Trophoblast cell (in vitro differentiated cells and primary cell): ENCODE data around the gene GCSAML.

Experiments
- DNase-seq, 2 donors: peaks; one replicate each; pipeline ENCODE4 v3.0.0-alpha.2; 2016
- H2AFZ ChIP-seq: 2 replicates; pipeline ENCODE4 v1.6.1; 2013; ENCODE audit warnings: low read length, moderate library complexity, mild to moderate bottlenecking; ENCODE audit not compliant: insufficient read depth, poor library complexity
- H2AK5ac ChIP-seq: 2 replicates; pipeline ENCODE4 v1.6.1; 2013; ENCODE audit warnings: mild to moderate bottlenecking, low read length
- H2BK120ac ChIP-seq: 2 replicates; pipeline ENCODE4 v1.6.1; 2013; ENCODE audit warnings: low read length, mild to moderate bottlenecking, moderate library complexity; ENCODE audit not compliant: insufficient read depth, poor library complexity
- H2BK12ac ChIP-seq: 2 replicates; pipeline ENCODE4 v1.6.1; 2013; ENCODE audit warnings: mild to moderate bottlenecking, low read length, moderate library complexity
- H2BK5ac ChIP-seq: 2 replicates; pipeline ENCODE4 v1.6.1; 2013; ENCODE audit warnings: low read length, low read depth, moderate library complexity, mild to moderate bottlenecking; ENCODE audit not compliant: poor library complexity
- H3K14ac ChIP-seq: 2 replicates; pipeline ENCODE4 v1.6.1; 2013; ENCODE audit warnings: mild to moderate bottlenecking, low read length
- H3K18ac ChIP-seq: 2 replicates; pipeline ENCODE4 v1.6.1; 2013; ENCODE audit warnings: mild to moderate bottlenecking, low read length
- H3K23ac ChIP-seq: 2 replicates; pipeline ENCODE4 v1.6.1; 2013; ENCODE audit warnings: low read length
- H3K27ac ChIP-seq: 2 replicates; pipeline ENCODE4 v1.5.1; 2013; ENCODE audit warnings: low read depth, mild to moderate bottlenecking, inconsistent platforms, low read length, moderate library complexity
- H3K27me3 ChIP-seq: 2 replicates; pipeline ENCODE4 v1.6.1; 2013; ENCODE audit warnings: inconsistent platforms, mild to moderate bottlenecking, low read length, moderate library complexity; ENCODE audit not compliant: insufficient read depth
- H3K36me3 ChIP-seq, 2 experiments: 1 replicate in 1 of 2; 2 replicates in 1 of 2; pipeline ENCODE4 v1.6.1; 2013; ENCODE audit warnings: low read length in 2 of 2, mild to moderate bottlenecking in 2 of 2, moderate library complexity in 1 of 2; ENCODE audit not compliant: insufficient read depth in 2 of 2, control insufficient read depth in 1 of 2
- H3K4ac ChIP-seq: 2 replicates; pipeline ENCODE4 v1.6.1; 2013; ENCODE audit warnings: low read depth, mild to moderate bottlenecking, low read length, moderate library complexity
- H3K4me1 ChIP-seq, 2 experiments: 1 replicate in 1 of 2; 2 replicates in 1 of 2; pipeline ENCODE4 v1.6.1; 2013; ENCODE audit warnings: low read length in 2 of 2, mild to moderate bottlenecking in 2 of 2, moderate library complexity in 1 of 2; ENCODE audit not compliant: insufficient read depth in 2 of 2, control insufficient read depth in 1 of 2
- H3K4me2 ChIP-seq: 2 replicates; pipeline ENCODE4 v1.6.1; 2013; ENCODE audit warnings: inconsistent platforms, mild to moderate bottlenecking, low read length, moderate library complexity
- H3K4me3 ChIP-seq: 2 replicates; pipeline ENCODE4 v1.5.1; 2013; ENCODE audit warnings: mild to moderate bottlenecking, low read depth, low read length, inconsistent platforms
- H3K79me1 ChIP-seq: one replicate; pipeline ENCODE4 v1.6.1; 2013; ENCODE audit warnings: low read length
- H3K79me2 ChIP-seq: 2 replicates; pipeline ENCODE4 v1.6.1; 2013; ENCODE audit warnings: low read length, mild to moderate bottlenecking; ENCODE audit not compliant: control insufficient read depth, insufficient read depth, poor library complexity
- H3K9ac ChIP-seq: 2 replicates; pipeline ENCODE4 v1.6.1; 2013; ENCODE audit warnings: mild to moderate bottlenecking, low read length
- H3K9me3 ChIP-seq: 2 replicates; pipeline ENCODE4 v1.6.1; 2013; ENCODE audit warnings: low read depth, mild to moderate bottlenecking, control low read depth, inconsistent platforms, low read length; ENCODE audit not compliant: insufficient read depth
- H4K12ac ChIP-seq: 2 replicates; pipeline ENCODE4 v1.6.1; 2013; ENCODE audit warnings: low read depth, mild to moderate bottlenecking, low read length, moderate library complexity
- H4K8ac ChIP-seq: 2 replicates; pipeline ENCODE4 v1.6.1; 2013; ENCODE audit warnings: low read depth, mild to moderate bottlenecking, low read length, moderate library complexity
- H4K91ac ChIP-seq: one replicate; pipeline ENCODE4 v1.6.1; 2013; ENCODE audit warnings: low read depth, mild to moderate bottlenecking, low read length, moderate library complexity
- WGBS: extraction: QIAGEN DNeasy Blood & Tissue Kit; methylation state at CpG from one replicate; pipeline ENCODE4 v1.1.7; 2013; ENCODE audit warnings: missing lambda C conversion rate; ENCODE audit not compliant: insufficient read length, insufficient coverage; ENCODE audit errors: extremely low coverage; 5-methylcytosine and 5-hydroxymethylcytosine counted together

GCSAML gene

DNA sequence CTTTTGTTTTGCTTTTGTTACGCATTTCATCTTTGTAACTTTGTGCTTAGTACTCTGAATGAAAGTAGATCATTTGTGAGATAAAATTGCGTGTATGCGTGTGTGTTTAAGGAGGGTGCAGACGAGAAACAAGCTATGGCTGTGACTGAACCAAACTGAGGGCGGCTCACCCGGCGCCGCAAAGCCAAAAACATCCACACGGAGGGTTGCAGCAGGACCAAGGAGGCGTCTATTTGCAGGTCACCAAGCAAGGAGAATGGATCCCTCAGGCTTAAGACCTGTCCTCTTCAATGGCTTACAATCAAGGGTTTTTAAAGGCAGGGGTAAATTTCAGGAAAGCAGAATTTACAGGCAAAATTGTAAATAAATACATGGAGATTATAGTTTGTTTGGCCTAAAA, 12.8 kb downstream of the GCSAML start:
- WGBS, result no CpG with 5 or more reads among the region's 10 CpGs

DNA sequence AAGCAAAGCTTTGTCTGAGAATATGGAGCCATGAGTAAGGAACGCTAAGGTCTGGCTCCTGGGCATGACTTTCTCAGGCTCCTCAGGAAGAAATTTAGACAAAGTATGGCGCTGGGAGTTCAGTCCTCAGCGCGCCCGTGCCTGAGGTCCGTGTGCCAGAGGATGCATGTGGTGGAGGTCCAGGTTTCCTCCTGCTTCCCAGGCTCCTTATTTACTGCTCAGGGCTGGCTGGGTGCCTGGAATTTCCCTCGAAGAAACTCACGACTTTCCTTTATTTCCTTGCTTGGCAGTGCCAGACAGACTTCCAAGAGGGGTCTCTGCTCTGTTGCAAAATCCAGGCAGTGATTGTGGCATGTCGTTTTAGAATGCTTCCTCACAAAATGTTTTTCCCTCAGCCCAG, 13.3 kb downstream of the GCSAML start:
- H2BK12ac ChIP-seq, result peak overlapping the region; percentile 99
- H3K23ac ChIP-seq, result peak overlapping the region; percentile 56
- DNase-seq, result no peak
- no peaks in the 10 kb centered on the region for H3K27me3 ChIP-seq
- H3K9ac ChIP-seq, result no peak overlapping the region
- H3K36me3 ChIP-seq, result no peaks in the 10 kb centered on the region
- peak overlapping the region; percentile 82 for H4K91ac ChIP-seq
- H2AK5ac ChIP-seq, result peak overlapping the region; percentile 7
- H4K12ac ChIP-seq, result no peak overlapping the region
- H3K79me2 ChIP-seq, result no peaks in the 10 kb centered on the region
- no peak overlapping the region for H3K4me2 ChIP-seq
- peak overlapping the region; percentile 56 for H4K8ac ChIP-seq
- H3K14ac ChIP-seq, result peak overlapping the region; percentile 85
- no peaks in the 10 kb centered on the region for H3K9me3 ChIP-seq
- no CpG with 5 or more reads among the region's 9 CpGs for WGBS
- no peak overlapping the region for H3K4me3 ChIP-seq
- H3K79me1 ChIP-seq, result peaks cover 26% of the 10 kb centered on the region
- H3K27ac ChIP-seq, result peak overlapping the region; percentile 22
- H3K4ac ChIP-seq, result peak overlapping the region; percentile 7
- H2AFZ ChIP-seq, result peak overlapping the region; percentile 43
- peak overlapping the region; percentile 62 for H2BK120ac ChIP-seq
- H3K4me1 ChIP-seq, result peaks cover 9 to 13% of the 10 kb centered on the region in 2 experiments
- peak overlapping the region; percentile 63 for H2BK5ac ChIP-seq
- H3K18ac ChIP-seq, result peak overlapping the region; percentile 40

More for the DNA sequence above, 12.8 kb downstream of the GCSAML start:
- Histone ChIP-seq H2AK5ac (peak overlapping the region; percentile 60), H3K4me3 (no peak overlapping the region), H2BK5ac (peak overlapping the region; percentile 75), H3K23ac (no peak overlapping the region), H3K9ac (no peak overlapping the region), H3K79me2 (no peaks in the 10 kb centered on the region), H4K8ac (peak overlapping the region; percentile 83), H3K9me3 (no peaks in the 10 kb centered on the region), H2BK120ac (peak overlapping the region; percentile 88), H2BK12ac (peak overlapping the region; percentile 97), H3K4ac (peak overlapping the region; percentile 67), H3K79me1 (peaks cover 26% of the 10 kb centered on the region), H2AFZ (no peak overlapping the region), H4K12ac (no peak overlapping the region), H3K14ac (peak overlapping the region; percentile 91), H3K4me2 (no peak overlapping the region), H3K18ac (peak overlapping the region; percentile 37), H3K4me1 (peaks cover 9 to 13% of the 10 kb centered on the region in 2 experiments), H4K91ac (peak overlapping the region; percentile 91), H3K27me3 (no peaks in the 10 kb centered on the region), H3K36me3 (no peaks in the 10 kb centered on the region), H3K27ac (no peak overlapping the region)
- no peak for DNase-seq

DNA sequence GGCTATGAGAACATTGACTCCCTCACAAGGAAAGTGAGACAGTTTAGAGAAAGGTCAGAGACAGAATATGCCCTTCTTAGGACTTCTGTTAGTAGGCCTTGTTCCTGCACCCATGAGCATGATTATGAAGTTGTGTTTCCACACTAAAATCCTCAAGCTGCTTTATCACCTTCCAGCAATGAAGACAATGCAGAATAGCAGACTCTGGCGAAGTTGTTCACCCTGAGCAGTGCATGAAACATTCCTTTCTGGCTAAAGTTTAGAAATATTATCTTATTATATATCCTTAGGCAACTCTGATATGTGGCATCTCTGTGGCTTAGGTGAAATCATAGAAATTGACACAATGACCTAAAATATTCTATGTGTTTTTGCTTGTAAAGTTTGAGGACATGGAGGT, 25.3 kb downstream of the GCSAML start:
- Histone ChIP-seq H3K23ac (no peak overlapping the region), H3K27ac (no peak overlapping the region), H2AK5ac (no peak overlapping the region), H3K18ac (no peak overlapping the region), H4K8ac (no peak overlapping the region), H2AFZ (no peak overlapping the region), H2BK120ac (no peak overlapping the region), H3K36me3 (peaks cover 0 to 2% of the 10 kb centered on the region in 2 experiments), H3K79me1 (peaks cover 11% of the 10 kb centered on the region), H2BK12ac (peak overlapping the region; percentile 5), H3K79me2 (no peaks in the 10 kb centered on the region), H4K91ac (no peak overlapping the region), H3K4me2 (no peak overlapping the region), H3K4me3 (no peak overlapping the region), H3K27me3 (no peaks in the 10 kb centered on the region), H4K12ac (no peak overlapping the region), H3K9me3 (no peaks in the 10 kb centered on the region), H3K4ac (no peak overlapping the region), H3K4me1 (peaks cover 2 to 3% of the 10 kb centered on the region in 2 experiments), H2BK5ac (no peak overlapping the region), H3K14ac (no peak overlapping the region), H3K9ac (no peak overlapping the region)
- no CpG with 5 or more reads among the region's 1 CpG for WGBS
- DNase-seq, result peak; percentile 65 to 92

GRCh38 chr1:247574664-247575063, 25.7 kb downstream of the GCSAML start:
- peaks cover 11% of the 10 kb centered on the region for H3K79me1 ChIP-seq
- no peak overlapping the region for H4K8ac ChIP-seq
- no peak overlapping the region for H3K4ac ChIP-seq
- H3K18ac ChIP-seq, result no peak overlapping the region
- H3K4me2 ChIP-seq, result no peak overlapping the region
- peaks cover 2 to 3% of the 10 kb centered on the region in 2 experiments for H3K4me1 ChIP-seq
- DNase-seq, result peak; percentile 39 to 80
- H3K79me2 ChIP-seq, result no peaks in the 10 kb centered on the region
- peaks cover 0 to 2% of the 10 kb centered on the region in 2 experiments for H3K36me3 ChIP-seq
- H4K91ac ChIP-seq, result no peak overlapping the region
- H2AK5ac ChIP-seq, result no peak overlapping the region
- no peak overlapping the region for H2AFZ ChIP-seq
- H4K12ac ChIP-seq, result no peak overlapping the region
- no peak overlapping the region for H2BK12ac ChIP-seq
- H2BK5ac ChIP-seq, result no peak overlapping the region
- H3K9me3 ChIP-seq, result no peaks in the 10 kb centered on the region
- H3K27me3 ChIP-seq, result no peaks in the 10 kb centered on the region
- no peak overlapping the region for H2BK120ac ChIP-seq
- no peak overlapping the region for H3K23ac ChIP-seq
- no peak overlapping the region for H3K4me3 ChIP-seq
- H3K9ac ChIP-seq, result no peak overlapping the region
- peak overlapping the region; percentile 36 for H3K27ac ChIP-seq
- H3K14ac ChIP-seq, result no peak overlapping the region
